Measurements from ENCODE around the gene RBCK1. TPM values are rescaled to one million over a fixed set of nuclear protein-coding genes. Genes with fewer than 3 reads are reported as not detected.

Gene RBCK1
- total and polyA plus RNA-seq, 9 of the 15 experiments (the other 6 are each of a cell fraction or from before 2014, with no cell fraction given): 5.9 to 59.3 (median 26.5) TPM

DNA sequence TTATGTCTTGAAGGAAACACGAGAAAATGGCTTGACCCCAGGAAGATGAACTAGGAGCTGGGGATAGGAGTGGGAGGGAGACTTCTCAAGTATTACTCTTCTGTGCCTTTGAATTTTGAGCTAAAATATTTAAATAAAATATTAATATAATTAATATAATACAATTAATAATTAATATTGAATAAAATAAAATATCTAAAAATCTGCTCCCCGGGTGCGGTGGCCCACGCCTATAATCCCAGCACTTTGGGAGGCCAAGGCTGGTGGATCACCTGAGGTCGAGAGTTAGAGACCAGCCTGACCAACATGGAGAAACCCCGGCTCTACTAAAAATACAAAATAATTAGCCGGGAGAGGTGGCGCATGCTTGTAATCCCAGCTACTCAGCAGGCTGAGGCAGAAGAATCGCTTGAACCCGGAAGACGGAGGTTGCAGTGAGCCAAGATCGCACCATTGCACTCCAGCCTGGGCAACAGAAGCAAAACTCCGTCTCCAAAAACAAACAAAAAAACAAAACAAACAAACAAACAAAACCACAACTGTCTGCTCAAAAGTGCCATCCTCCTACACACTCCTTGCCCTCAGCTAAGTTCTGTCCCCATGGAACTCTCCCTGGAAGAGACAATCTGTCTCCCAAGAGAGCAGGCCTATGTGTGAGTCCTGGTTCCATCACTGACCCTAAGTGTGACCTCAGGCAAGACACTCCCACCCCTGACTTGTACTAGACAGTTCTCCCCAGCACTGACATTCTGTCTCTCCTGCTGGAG, 41.2 kb upstream of the RBCK1 start (continued):
- TF ChIP-seq, protein P1, sequence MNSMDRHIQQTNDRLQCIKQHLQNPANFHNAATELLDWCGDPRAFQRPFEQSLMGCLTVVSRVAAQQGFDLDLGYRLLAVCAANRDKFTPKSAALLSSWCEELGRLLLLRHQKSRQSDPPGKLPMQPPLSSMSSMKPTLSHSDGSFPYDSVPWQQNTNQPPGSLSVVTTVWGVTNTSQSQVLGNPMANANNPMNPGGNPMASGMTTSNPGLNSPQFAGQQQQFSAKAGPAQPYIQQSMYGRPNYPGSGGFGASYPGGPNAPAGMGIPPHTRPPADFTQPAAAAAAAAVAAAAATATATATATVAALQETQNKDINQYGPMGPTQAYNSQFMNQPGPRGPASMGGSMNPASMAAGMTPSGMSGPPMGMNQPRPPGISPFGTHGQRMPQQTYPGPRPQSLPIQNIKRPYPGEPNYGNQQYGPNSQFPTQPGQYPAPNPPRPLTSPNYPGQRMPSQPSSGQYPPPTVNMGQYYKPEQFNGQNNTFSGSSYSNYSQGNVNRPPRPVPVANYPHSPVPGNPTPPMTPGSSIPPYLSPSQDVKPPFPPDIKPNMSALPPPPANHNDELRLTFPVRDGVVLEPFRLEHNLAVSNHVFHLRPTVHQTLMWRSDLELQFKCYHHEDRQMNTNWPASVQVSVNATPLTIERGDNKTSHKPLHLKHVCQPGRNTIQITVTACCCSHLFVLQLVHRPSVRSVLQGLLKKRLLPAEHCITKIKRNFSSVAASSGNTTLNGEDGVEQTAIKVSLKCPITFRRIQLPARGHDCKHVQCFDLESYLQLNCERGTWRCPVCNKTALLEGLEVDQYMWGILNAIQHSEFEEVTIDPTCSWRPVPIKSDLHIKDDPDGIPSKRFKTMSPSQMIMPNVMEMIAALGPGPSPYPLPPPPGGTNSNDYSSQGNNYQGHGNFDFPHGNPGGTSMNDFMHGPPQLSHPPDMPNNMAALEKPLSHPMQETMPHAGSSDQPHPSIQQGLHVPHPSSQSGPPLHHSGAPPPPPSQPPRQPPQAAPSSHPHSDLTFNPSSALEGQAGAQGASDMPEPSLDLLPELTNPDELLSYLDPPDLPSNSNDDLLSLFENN (IDR thresholded peaks at IDR 0.05; ENCODE audit: low read depth in 2 of 2, low read length in 2 of 2): no peak
- TF ChIP-seq ZNF589 (CRISPR knock-in tag; IDR thresholded peaks at IDR 0.05; ENCODE audit: low read depth) (peak; percentile 55; the same call in 1 of the 2 replicates), BRD9 (IDR thresholded peaks at IDR 0.05; ENCODE audit: low read depth, partially characterized antibody) (peak; percentile 53), HSF4 (CRISPR knock-in tag; IDR thresholded peaks at IDR 0.05; ENCODE audit: borderline replicate concordance) (peak; percentile 45; the same call in 1 of the 2 replicates), NR2C1 (IDR thresholded peaks at IDR 0.05) (peak; percentile 39; the same call in 1 of the 2 replicates), NR2C1 (tag; IDR thresholded peaks at IDR 0.05) (peak; percentile 69), PRPF4 (IDR thresholded peaks at IDR 0.05; ENCODE audit: insufficient read depth, low read depth, low read length, poor library complexity, severe bottlenecking) (no peak), ZNF696 (CRISPR knock-in tag; conservative IDR thresholded peaks at IDR 0.05) (no peak), ZKSCAN1 (IDR thresholded peaks at IDR 0.05; ENCODE audit: low read depth, low read length) (no peak), DMBX1 (CRISPR knock-in tag; IDR thresholded peaks at IDR 0.05; ENCODE audit: borderline replicate concordance) (peak; percentile 95), GTF2A2 (tag; IDR thresholded peaks at IDR 0.05) (peak; percentile 37; the same call in 1 of the 2 replicates)
- TF ChIP-seq, protein P2, sequence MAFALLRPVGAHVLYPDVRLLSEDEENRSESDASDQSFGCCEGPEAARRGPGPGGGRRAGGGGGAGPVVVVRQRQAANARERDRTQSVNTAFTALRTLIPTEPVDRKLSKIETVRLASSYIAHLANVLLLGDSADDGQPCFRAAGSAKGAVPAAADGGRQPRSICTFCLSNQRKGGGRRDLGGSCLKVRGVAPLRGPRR (CRISPR knock-in tag; IDR thresholded peaks at IDR 0.05): peak; percentile 51; the same call in 1 of the 2 replicates
- TF ChIP-seq, protein P3, sequence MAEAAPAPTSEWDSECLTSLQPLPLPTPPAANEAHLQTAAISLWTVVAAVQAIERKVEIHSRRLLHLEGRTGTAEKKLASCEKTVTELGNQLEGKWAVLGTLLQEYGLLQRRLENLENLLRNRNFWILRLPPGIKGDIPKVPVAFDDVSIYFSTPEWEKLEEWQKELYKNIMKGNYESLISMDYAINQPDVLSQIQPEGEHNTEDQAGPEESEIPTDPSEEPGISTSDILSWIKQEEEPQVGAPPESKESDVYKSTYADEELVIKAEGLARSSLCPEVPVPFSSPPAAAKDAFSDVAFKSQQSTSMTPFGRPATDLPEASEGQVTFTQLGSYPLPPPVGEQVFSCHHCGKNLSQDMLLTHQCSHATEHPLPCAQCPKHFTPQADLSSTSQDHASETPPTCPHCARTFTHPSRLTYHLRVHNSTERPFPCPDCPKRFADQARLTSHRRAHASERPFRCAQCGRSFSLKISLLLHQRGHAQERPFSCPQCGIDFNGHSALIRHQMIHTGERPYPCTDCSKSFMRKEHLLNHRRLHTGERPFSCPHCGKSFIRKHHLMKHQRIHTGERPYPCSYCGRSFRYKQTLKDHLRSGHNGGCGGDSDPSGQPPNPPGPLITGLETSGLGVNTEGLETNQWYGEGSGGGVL (CRISPR knock-in tag; IDR thresholded peaks at IDR 0.05): peak; percentile 60
- TF ChIP-seq, protein P4, sequence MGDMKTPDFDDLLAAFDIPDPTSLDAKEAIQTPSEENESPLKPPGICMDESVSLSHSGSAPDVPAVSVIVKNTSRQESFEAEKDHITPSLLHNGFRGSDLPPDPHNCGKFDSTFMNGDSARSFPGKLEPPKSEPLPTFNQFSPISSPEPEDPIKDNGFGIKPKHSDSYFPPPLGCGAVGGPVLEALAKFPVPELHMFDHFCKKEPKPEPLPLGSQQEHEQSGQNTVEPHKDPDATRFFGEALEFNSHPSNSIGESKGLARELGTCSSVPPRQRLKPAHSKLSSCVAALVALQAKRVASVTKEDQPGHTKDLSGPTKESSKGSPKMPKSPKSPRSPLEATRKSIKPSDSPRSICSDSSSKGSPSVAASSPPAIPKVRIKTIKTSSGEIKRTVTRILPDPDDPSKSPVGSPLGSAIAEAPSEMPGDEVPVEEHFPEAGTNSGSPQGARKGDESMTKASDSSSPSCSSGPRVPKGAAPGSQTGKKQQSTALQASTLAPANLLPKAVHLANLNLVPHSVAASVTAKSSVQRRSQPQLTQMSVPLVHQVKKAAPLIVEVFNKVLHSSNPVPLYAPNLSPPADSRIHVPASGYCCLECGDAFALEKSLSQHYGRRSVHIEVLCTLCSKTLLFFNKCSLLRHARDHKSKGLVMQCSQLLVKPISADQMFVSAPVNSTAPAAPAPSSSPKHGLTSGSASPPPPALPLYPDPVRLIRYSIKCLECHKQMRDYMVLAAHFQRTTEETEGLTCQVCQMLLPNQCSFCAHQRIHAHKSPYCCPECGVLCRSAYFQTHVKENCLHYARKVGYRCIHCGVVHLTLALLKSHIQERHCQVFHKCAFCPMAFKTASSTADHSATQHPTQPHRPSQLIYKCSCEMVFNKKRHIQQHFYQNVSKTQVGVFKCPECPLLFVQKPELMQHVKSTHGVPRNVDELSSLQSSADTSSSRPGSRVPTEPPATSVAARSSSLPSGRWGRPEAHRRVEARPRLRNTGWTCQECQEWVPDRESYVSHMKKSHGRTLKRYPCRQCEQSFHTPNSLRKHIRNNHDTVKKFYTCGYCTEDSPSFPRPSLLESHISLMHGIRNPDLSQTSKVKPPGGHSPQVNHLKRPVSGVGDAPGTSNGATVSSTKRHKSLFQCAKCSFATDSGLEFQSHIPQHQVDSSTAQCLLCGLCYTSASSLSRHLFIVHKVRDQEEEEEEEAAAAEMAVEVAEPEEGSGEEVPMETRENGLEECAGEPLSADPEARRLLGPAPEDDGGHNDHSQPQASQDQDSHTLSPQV (IDR thresholded peaks at IDR 0.05): peak; percentile 77
- TF ChIP-seq, protein P5, sequence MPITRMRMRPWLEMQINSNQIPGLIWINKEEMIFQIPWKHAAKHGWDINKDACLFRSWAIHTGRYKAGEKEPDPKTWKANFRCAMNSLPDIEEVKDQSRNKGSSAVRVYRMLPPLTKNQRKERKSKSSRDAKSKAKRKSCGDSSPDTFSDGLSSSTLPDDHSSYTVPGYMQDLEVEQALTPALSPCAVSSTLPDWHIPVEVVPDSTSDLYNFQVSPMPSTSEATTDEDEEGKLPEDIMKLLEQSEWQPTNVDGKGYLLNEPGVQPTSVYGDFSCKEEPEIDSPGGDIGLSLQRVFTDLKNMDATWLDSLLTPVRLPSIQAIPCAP (CRISPR knock-in tag; IDR thresholded peaks at IDR 0.05; ENCODE audit: borderline replicate concordance): no peak
